NCI-H1694 (cell line): ENCODE measurements around the gene WAS.
"Not testable (repeated sequence)": the region's sequence is repeated elsewhere in the genome, so short reads cannot be mapped to it uniquely, and the experiment has no call there.

Source experiments
- DNase-seq: peaks from one replicate; lab custom pipeline; 2025; lab: John Stamatoyannopoulos, UW

Gene WAS

DNA sequence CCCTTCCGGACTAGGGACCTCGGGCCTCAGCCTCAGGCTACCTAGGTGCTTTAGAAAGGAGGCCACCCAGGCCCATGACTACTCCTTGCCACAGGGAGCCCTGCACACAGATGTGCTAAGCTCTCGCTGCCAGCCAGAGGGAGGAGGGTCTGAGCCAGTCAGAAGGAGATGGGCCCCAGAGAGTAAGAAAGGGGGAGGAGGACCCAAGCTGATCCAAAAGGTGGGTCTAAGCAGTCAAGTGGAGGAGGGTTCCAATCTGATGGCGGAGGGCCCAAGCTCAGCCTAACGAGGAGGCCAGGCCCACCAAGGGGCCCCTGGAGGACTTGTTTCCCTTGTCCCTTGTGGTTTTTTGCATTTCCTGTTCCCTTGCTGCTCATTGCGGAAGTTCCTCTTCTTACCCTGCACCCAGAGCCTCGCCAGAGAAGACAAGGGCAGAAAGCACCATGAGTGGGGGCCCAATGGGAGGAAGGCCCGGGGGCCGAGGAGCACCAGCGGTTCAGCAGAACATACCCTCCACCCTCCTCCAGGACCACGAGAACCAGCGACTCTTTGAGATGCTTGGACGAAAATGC lies at the start of gene WAS:
Gene WAS (plus strand): TSS at position 389 of the 572 bp plus-strand sequence. CDS start 55 bp downstream, at position 444.
- DNase-seq = no peak

DNA sequence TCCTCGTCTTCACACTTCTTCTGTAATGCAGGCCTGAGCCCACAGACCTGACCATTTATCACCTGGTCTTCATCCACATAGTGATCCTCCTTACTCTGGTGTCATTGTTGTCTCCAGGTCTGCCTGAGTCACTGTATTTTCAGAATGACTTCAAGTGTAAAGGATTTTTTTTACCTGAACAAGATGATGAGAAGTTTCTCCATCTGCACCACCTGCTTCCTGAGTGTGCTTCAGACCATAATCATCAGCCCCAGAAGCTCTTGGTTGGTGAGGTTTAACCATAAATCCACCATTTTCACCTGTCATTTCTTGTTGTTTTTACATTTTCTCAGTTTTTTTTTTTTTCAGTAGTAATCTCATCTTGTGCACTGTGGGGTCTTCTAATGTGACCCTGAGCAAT lies 47.3 kb upstream of the WAS start:
- no peak for DNase-seq

DNA sequence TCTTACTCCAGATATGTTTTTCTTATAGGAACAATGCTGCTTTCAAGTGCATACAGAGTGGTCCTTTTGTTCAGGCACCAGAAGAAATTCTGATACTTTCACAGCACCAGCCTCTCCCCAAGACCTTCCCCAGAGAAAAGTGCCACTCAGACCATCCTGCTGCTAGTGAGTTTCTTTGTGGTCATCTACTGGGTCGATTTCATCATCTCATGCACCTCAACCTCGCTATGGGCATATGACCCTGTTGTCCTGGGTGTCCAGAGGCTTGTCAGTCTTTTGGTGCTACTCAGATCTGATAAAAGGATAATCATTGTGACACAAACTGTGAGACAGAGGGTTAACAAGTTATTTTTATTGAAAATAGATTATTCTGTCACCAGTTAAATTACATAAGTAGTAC lies 46.8 kb upstream of the WAS start:
- DNase-seq = no peak

DNA sequence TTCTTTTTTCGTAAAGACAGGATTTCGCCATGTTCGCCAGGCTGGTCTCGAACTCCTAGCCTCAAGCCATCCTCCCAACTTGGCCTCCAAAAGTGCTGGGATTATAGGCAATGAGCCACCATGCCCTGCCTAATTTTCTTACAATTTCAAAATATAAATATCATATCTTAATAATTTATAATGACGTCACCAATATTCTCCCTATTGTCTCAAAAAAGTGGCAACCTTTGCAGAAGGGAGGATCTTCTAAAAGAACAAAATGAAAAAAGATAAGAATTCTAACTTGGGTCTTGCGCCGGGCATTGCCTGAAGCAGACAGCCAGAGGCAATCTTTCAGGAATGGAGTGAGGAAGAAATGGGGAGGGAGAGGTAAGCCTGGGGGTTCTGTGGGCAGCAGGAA lies 37.9 kb upstream of the WAS start:
- DNase-seq = no peak

DNA sequence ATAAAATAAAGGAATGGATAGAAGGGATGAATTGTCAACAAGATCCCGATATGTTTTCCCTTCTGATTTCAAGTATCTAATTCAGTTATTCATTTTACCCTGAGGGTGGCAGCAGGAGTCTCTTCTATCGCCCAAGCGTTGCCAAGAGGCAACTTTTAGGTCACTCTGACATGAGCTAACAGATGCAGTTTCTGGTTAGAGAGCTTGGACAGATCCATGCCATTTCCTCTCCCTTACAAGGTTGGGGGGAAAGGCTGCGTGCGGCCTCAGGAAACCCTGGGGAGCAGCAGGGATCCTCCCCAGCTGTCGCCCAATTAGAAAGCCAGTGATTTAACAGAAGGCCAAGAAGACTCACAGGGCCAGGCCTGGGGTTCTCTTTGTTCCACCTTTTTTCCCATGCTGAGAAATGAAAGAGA lies 35.3 kb upstream of the WAS start:
- DNase-seq = peak; percentile 53

DNA sequence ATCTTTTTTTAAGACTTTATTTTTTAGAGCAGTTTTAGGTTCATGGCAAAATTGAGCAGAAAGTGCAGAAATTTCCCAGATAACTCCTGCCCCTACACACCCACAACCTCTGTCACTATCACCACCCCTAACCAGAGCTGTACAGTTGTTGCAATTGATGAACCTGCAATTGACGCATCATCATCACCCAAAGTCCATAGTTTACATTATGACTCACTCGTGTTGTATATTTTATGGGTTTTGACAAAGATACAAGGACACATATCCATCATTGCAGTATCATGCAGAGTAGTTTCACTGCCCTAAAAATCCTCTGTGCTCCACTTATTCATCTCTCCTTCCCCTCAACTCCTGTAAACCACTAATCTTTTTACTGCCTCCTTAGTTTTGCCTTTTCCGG lies 34.5 kb upstream of the WAS start:
- no peak for DNase-seq

DNA sequence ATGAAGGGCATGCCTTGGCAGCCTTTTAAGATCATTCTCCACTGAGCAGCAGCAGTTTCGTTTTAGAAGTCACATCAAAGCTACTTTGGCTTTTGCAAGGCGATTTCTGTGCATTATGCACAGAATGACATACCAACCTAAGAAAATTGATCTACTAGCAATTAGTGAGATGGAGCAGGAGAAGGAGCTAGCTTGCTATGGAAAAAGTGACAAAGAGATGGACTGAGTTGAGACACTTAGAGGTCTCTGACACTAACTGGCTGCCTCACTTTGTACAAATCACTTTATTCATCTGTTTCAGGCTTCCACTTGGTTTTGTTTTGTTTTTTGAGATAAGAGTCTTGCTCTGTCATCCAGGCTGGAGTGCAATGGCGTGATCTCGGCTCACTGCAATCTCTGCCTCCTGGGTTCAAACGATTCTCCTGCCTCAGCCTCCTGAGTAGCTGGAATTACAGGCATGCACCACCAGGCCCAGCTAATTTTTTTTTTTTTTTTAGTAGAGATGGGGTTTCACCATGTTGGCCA lies 31.5 kb upstream of the WAS start:
- not testable (repeated sequence) for DNase-seq

DNA sequence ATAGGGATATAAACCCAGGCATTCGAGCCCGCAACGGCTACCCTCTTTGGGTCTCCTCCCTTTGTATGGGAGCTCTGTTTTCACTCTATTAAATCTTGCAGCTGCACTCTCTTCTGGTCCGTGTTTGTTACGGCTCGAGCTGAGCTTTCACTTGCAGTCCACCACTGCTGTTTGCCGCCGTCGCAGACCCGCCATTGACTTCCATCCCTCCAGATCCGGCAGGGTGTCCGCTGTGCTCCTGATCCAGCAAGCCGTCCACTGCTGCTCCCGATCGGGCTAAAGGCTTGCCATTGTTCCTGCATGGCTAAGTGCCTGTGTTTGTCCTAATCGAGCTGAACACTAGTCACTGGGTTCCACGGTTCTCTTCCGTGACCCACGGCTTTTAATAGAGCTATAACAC lies 28.9 kb upstream of the WAS start:
- DNase-seq = not testable (repeated sequence)

DNA sequence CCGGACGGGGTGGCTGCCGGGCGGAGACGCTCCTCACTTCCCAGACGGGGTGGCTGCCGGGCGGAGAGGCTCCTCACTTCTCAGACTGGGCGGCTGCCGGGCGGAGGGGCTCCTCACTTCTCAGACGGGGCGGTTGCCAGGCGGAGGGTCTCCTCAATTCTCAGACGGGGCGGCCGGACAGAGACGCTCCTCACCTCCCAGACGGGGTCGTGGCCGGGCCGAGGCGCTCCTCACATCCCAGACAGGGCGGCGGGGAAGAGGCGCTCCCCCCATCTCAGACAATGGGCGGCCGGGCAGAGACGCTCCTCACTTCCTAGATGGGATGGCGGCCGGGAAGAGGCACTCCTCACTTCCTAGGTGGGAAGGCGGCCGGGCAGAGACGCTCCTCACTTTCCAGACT lies 23.9 kb upstream of the WAS start:
- not testable (repeated sequence) for DNase-seq

DNA sequence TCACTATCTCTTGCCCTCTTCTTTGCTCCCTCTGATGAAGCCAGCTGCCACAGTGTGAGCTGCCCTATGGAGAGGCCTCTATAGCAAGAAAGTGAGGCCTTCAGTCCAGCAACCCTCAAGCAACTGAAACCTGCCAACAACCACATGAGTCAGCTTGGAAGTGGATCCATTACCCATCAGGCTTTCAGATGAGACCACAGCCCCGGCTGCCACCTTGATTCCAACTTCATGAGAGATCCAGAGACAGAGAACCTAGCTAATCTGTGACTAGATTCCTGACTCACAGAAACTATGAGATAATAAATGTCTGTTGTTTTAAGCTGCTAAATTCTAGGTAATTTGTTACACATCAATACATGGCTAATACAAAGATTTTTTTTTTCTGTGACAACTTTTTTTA lies 20.4 kb upstream of the WAS start:
- no peak for DNase-seq

DNA sequence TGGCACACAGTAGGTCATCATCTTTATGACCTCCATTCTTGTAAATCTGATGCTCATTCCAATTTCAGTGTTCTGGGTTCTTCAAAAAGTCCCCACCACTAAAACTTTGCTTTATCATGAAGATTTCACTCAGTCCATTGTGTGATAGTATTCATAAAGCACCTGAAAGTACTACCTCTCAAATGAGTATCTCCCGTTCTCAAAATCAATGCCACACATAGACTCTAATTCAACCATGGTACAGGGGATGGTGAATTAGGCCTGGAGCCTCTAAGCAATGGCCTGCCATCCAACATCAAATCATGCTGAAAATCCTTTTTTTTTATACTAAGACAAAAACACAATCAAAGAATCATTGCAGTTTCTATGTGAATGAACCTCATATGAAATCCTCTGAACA lies 19.4 kb upstream of the WAS start:
- DNase-seq = no peak

DNA sequence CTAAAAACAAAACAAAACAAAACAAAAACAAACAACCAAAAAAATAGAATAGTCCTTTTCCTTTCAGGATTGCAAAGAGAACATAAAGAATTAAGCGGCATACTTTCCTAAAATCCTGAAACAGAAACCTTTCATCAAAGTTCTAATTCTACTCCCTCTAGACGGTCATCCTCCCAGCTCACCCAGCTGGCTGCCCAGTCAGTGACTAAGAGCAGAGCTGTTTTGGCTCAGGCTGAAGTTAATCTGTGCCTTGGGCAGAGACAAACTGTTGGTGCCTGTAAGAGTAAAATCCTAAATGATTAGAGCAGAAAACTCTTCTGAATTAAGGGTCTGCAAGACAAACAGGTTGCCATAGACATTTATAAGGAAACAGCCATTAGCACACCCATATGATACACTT lies 17.6 kb upstream of the WAS start:
- DNase-seq = no peak

DNA sequence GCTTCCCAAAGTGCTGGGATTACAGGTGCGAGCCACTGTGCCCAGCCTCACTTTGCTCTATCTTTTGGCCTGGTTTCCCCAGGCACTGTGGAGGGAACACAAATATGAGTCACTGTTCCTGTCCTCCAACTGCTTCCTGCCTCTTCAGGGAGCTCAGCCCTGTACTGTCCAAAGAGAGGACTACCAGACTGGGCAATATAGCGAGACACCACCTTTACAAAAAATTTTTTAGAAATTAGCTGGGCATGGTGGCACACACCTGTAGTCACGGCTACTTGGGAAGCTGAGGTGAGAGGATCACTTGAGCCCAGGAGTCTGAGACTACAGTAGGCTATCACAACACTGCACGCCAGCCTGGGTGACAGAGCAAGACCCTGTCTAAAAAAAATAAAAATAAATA lies 16.9 kb upstream of the WAS start:
- DNase-seq = no peak

DNA sequence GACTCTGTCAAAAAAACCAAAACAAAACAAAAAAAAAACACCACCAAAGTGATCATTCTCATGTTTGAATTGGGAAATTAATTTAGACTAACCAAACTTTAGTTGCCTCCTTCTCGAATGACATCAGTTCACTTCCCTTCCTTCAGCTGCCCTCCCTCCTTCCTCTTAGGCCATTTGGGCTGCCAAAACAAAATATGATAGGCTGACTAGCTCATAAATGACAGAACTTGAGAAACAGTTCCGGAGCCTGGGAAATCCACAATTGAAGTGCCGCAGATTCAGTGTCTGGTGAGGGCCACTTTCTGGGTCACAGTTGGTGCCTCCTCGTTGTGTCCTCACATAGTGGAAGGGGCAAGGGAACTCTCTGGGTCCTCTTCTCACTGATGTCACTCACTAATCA lies 16.1 kb upstream of the WAS start:
- no peak for DNase-seq

DNA sequence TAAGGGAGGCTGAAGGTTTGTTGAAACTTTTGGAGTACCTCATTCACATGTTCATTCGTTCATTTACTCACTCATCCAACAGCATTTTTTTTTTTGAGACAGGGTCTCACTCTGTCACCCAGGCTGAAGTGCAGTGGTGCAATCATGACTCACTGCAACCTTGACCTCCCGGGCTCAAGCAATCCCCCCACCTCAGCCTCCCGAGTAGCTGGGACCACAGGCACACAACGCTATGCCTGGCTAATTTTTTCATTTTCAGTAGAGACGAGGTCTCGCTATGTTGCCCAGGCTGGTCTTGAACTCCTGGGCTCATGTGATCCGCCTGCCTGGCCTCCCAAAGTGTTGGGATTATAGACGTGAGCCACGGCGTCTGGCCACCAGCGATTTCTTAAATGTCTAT lies 15.4 kb upstream of the WAS start:
- not testable (repeated sequence) for DNase-seq

DNA sequence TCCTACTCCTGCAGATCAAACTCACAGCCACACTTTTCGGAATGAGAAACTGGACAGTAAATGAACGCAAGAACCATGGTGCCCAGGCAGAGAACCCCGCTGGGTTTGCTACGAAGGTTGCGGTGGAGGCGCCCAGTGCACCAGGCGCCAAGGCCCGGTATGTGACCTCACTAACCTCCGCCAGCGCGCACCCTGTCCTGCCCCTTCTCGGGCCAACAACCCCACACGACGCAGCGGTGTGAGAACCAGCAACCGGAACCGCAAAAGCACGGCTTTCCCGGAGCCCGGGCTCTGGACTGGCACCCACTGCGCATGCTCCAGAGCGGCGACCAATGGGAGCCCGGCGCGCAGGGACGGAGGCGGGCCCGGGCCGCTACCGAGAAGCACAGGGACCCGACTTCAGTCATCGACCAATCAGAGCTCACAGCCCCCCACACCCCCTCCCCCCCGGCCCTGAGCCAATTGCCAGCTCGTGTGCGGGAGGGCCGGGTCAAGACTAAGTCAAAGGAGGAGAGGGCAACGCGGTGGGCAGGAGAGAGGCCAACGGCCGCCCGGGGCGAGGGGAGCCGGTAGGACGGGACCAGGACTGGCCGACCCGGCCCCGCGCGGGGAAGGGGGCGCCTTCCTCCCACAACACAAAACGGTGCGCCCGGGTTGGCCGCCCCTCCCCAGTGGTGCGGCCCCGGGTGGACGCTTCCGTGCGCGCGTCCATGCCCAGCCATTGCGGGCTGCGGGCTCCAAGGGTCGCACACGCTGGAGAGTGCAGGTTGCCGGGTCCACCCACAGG lies 7.3 kb upstream of the WAS start:
- peak; percentile 85 for DNase-seq

DNA sequence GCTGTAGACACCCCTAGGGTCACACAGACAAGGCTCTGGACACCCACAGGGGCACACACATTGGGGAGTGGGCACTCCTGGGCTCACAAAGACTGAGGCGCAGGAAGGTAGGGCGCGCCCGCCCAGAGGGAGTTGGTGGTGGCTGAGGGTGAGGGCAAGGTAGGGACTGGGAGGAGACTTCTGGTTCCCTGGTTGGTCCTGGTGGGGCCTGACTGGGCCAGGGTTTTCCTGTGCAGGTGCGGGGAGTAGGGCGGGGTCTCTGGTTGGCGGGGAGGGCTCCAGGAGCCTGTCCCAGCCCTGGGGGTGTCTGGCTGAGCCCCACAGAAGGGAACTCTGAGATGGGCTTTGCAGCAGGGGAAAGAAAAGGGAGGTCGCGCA lies 6.7 kb upstream of the WAS start:
- DNase-seq = no peak

DNA sequence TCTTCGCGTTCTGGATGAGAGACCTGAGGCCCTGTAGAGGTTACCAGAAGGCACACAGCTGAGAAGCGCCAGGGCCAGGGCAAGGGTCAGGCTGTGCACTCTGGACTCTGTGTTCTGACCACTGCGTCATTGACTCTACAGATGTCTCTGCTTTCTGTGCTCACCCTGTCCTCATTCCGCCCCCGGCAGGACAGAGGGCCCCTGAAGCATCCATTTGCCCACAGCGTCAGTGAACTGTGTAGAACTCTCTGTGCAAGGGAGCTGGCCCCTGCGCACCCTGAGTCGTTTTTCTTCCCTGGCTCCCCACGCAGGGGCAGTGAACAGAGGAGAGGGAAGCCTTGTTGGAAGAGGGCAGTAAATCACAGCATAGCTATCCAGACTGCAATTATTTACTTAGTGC lies 6.1 kb upstream of the WAS start:
- no peak for DNase-seq

DNA sequence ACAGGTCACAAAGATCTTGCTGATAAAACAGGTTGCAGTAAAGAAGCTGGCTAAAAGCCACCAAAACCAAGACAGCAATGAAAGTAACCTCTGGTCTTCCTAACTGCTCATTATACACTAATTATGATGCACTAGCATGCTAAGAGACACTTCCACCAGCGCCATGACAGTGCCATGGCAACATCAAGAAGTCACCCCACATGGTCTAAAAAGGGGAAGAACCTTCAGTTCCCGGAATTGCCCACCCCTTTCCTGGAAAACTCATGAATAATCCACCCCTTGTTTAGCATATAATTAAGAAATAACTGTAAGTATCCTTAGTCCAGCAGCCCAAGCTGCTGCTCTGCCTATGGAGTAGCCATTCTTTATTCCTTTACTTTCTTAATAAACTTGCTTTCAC lies 3.1 kb upstream of the WAS start:
- DNase-seq = not testable (repeated sequence)

DNA sequence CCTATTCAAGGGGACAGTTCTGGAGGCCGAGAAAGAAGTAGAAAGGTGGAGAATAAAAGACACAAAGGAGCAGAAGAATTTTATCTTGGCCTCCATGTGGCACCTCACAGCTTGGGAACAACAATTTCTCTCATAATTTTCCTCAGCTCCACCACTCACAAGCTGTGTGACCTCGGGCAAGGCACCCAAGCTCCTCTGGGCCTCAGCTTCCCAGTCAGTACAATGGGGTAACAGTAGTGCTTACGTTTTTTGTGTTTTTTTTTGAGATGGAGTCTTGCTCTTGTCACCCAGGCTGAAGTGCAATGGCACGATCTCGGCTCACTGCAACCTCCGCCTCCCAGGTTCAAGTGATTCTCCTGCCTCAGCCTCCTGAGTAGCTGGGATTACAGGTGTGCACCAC lies 2.7 kb upstream of the WAS start:
- not testable (repeated sequence) for DNase-seq

DNA sequence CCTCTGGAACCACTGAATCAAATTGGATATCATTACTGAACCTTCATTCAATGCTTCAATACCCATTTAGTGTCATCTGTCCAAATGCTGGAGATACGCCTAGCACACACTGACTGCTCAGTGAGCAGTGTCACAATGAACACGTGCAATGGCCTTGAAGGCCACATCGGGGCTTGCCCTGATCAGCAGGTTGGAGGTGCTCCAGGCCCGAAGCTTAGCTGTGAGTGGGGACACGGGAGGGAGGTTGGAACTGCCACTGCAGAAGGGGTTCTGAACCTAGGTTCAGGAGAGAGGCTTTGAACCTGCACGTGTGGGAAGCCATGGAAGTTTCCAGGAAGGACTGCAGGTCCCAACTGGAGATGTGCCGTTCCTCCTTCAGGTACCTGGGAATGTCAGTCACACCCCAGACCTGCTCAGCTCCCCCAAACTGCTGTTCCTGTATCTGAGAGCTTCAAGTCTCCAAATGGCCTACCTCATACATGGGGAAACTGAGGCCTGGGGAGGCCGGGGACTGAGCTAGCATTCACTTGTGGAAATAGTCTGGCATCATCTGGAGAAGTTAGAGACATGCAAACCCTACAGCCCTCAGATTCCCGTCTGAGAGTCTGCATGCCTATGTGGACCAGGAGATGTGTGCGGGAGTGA lies 1.9 kb upstream of the WAS start:
- no peak for DNase-seq

DNA sequence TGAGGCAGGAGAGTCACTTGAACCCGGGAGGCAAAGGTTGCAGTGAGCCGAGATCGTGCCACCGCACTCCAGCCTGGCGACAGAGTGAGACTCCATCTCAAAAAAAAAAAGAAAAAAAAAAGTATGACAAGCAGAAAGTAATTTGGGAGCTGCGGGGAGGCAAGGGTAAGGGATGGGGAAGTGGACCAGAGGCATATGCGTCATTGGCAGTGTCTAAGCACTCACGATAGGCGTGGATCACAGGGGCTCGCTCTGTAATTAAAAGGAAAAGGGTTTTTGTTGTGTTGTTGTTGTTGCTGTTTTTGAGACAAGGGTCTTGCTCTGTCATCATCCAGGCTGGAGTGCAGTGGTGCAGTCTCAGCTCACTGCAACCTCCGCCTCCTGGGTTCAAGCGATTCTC lies 804 bp upstream of the WAS start:
- DNase-seq = not testable (repeated sequence)

DNA sequence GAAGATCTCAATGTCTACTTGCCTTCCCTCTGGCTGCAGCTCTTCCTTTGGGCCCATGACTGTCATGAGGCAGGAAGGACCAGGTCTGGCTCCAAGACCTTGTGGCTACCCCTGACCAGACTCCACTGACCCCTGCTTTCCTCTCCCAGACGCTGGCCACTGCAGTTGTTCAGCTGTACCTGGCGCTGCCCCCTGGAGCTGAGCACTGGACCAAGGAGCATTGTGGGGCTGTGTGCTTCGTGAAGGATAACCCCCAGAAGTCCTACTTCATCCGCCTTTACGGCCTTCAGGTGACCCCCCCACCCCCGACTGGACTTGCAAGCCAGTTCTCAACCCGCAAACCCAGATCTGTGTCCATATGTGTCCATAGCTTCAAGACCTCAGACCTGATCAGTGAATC lies 535 bp downstream of the WAS start:
- no peak for DNase-seq
